K562 (cell line): ENCODE results near the gene COP1. TPM values are rescaled to one million over a fixed set of nuclear protein-coding genes. Genes with fewer than 3 reads are reported as not detected.

Experiments used
- EP300 ChIP-seq: IDR thresholded peaks from 2 replicates; pipeline ENCODE4 v1.6.1; 2012; ENCODE audit warnings: low read length, improper control_type of control experiment
- GABPB2 ChIP-seq: fragments of 250-450 bp; sonication (Bioruptor Pico); conservative IDR thresholded peaks from 2 replicates; pipeline ENCODE4 v1.5.1; 2021; ENCODE audit warnings: mild to moderate bottlenecking
- JUN ChIP-seq, 2 experiments: sonication (generic) in 1 of 2; formaldehyde crosslinking in 1 of 2; IDR thresholded peaks; 2 replicates each; pipeline versions ENCODE4 v1.6.1 to v1.8.0; 2012 to 2022; ENCODE audit warnings: borderline replicate concordance in 2 of 2, mild to moderate bottlenecking in 2 of 2, improper control_type of control experiment in 1 of 2, low read depth in 1 of 2, low read length in 1 of 2, missing genetic modification reagents in 1 of 2
- MEIS2 ChIP-seq: fragments of 450-650 bp; IDR thresholded peaks from 2 replicates; pipeline ENCODE4 v1.6.1; 2014; ENCODE audit warnings: mild to moderate bottlenecking; ENCODE audit not compliant: partially characterized antibody
- PTTG1 ChIP-seq: fragments of 450-650 bp; IDR thresholded peaks from 2 replicates; pipeline ENCODE4 v1.6.1; 2016; ENCODE audit warnings: low read depth, mild to moderate bottlenecking, missing genetic modification characterization, missing compliant biosample characterization
- RNF2 ChIP-seq: sonication (generic); IDR thresholded peaks from 2 replicates; pipeline ENCODE4 v1.6.1; 2016
- SIRT6 ChIP-seq: IDR thresholded peaks from one replicate; pipeline ENCODE4 v1.6.1; 2012; ENCODE audit warnings: low read depth, mild to moderate bottlenecking, control low read depth, inconsistent platforms, low read length, moderate library complexity
- TEAD1 ChIP-seq, 2 experiments: fragments of 450-650 bp in 1 of 2; sonication (generic) in 1 of 2; formaldehyde crosslinking; IDR thresholded peaks; 2 replicates each; pipeline versions ENCODE4 v1.4.0 to v1.8.0; 2020 to 2022; ENCODE audit warnings: mild to moderate bottlenecking in 2 of 2, missing genetic modification reagents in 1 of 2
- ZNF407 ChIP-seq: fragments of 450-650 bp; IDR thresholded peaks from 2 replicates; pipeline ENCODE4 v1.6.1; 2016; ENCODE audit warnings: low read depth
- polyA plus RNA-seq, 8 experiments: library from polyadenylated mRNA; depleted of rRNA in 4 of 8; stranded (reverse) in 5 of 8; unstranded in 3 of 8; fragments of >200 nt; fragmentation: Nextera tagmentation in 2 of 8; fragmentation: Illumina TruSeq in 1 of 8; extraction: Ambion mirVana in 2 of 8; extraction: Trizol in 1 of 8; gene quantifications; 2 replicates each; pipeline versions ENCODE4 v1.2.1 to v1.2.3, GENCODE V29; 2011 to 2014; ENCODE audit warnings: inconsistent platforms in 1 of 8, missing spikeins in 1 of 8
- total RNA-seq, 7 experiments: library from RNA; depleted of rRNA in 6 of 7; stranded (reverse); fragments of >200 nt in 6 of 7; fragmentation: Illumina TruSeq in 2 of 7; extraction: Trizol in 2 of 7; gene quantifications; 2 replicates each; pipeline versions ENCODE4 v1.2.1 to v1.2.3, GENCODE V29; 2011 to 2021; ENCODE audit warnings: low replicate concordance in 1 of 7
- TF ChIP-seq, protein P1 (sequence below): fragments of 450-650 bp; formaldehyde crosslinking; conservative IDR thresholded peaks from 2 replicates; pipeline ENCODE4 v1.4.0; 2022; ENCODE audit warnings: mild to moderate bottlenecking, missing genetic modification characterization
- TF ChIP-seq, protein P2 (sequence below): sonication (generic); formaldehyde crosslinking; IDR thresholded peaks from 2 replicates; pipeline ENCODE4 v1.9.0; 2022; ENCODE audit warnings: mild to moderate bottlenecking, missing genetic modification reagents
- TF ChIP-seq, protein P3 (sequence below): fragments of 450-650 bp; formaldehyde crosslinking; IDR thresholded peaks from 2 replicates; pipeline ENCODE4 v1.4.0; 2022; ENCODE audit warnings: missing genetic modification characterization
- TF ChIP-seq, protein P4 (sequence below): fragments of 250-450 bp; sonication (Bioruptor Pico); IDR thresholded peaks from 2 replicates; pipeline ENCODE4 v1.6.1; 2021; ENCODE audit warnings: mild to moderate bottlenecking

The COP1 gene
- total and polyA plus RNA-seq, 9 of the 15 experiments (the other 6 are each of a cell fraction or from before 2014, with no cell fraction given), result 25.8 to 77.7 (median 58.6) TPM

DNA sequence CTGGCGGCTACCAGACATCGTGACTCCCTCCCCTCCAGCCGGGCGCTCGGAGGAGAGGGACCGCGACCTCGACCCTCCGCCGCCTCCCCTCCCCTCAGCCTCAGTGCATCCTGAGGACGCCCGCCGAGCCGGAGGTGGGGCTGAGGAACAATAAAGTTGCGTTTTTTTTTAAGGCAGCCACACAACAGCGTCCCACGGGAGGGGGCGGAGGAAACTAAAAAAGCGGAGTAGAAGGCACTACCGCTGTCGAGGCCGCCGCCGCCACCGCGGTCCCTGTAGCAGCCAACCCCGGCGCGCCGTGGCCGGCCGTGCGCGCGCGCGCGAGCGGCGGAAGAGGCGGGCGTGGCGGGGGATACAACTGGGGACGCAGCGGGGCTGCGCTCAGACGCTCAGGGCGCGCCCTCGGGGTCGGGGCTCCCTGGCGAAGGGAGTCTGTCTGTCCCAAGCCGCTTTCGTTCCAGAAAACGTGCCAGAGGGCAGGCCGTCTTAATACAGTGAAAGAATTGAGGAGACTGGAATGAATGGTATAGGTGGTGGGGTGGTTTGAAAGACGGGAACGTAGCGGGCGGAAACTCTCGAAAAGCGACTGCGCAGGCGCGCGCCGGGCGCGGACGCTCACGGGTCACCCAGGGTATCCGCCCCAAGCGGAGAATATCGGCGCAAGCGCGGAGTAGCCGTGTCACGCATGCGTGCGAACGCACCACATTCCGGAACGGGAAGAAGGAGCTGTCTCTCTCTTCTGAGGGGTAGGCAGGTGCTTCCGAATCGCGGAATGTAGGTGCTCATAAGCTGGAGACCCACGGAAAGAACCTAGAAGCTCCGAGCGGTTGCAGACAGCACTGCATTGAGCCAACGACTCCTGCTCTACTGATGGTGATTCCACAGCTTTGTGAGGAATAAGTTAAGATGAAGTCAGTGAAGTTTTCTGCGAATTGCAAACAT lies at the start of gene COP1 (continued):
- TF ChIP-seq, protein P1, sequence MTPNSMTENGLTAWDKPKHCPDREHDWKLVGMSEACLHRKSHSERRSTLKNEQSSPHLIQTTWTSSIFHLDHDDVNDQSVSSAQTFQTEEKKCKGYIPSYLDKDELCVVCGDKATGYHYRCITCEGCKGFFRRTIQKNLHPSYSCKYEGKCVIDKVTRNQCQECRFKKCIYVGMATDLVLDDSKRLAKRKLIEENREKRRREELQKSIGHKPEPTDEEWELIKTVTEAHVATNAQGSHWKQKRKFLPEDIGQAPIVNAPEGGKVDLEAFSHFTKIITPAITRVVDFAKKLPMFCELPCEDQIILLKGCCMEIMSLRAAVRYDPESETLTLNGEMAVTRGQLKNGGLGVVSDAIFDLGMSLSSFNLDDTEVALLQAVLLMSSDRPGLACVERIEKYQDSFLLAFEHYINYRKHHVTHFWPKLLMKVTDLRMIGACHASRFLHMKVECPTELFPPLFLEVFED, result peak; percentile 17; the same call in 1 of the 2 replicates
- peak; percentile 58 to 97; a peak in 3 of 4 replicates for TF ChIP-seq TEAD1 (CRISPR knock-in tag; IDR thresholded peaks at IDR 0.05)
- TF ChIP-seq RNF2, result no peak
- peak; percentile 48; the same call in 1 of the 2 replicates for TF ChIP-seq JUN (IDR thresholded peaks at IDR 0.05; ENCODE audit: borderline replicate concordance, low read depth, low read length)
- TF ChIP-seq JUN (CRISPR knock-in tag; IDR thresholded peaks at IDR 0.05; ENCODE audit: borderline replicate concordance), result no peak
- TF ChIP-seq MEIS2, result peak; percentile 97
- TF ChIP-seq EP300, result peak; percentile 29; the same call in 1 of the 2 replicates
- TF ChIP-seq PTTG1 (tag), result no peak
- TF ChIP-seq, protein P2, sequence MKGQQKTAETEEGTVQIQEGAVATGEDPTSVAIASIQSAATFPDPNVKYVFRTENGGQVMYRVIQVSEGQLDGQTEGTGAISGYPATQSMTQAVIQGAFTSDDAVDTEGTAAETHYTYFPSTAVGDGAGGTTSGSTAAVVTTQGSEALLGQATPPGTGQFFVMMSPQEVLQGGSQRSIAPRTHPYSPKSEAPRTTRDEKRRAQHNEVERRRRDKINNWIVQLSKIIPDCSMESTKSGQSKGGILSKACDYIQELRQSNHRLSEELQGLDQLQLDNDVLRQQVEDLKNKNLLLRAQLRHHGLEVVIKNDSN (CRISPR knock-in tag), result no peak
- TF ChIP-seq, protein P3, sequence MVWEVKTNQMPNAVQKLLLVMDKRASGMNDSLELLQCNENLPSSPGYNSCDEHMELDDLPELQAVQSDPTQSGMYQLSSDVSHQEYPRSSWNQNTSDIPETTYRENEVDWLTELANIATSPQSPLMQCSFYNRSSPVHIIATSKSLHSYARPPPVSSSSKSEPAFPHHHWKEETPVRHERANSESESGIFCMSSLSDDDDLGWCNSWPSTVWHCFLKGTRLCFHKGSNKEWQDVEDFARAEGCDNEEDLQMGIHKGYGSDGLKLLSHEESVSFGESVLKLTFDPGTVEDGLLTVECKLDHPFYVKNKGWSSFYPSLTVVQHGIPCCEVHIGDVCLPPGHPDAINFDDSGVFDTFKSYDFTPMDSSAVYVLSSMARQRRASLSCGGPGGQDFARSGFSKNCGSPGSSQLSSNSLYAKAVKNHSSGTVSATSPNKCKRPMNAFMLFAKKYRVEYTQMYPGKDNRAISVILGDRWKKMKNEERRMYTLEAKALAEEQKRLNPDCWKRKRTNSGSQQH, result peak; percentile 97
- no peak for TF ChIP-seq SIRT6
- no peak for TF ChIP-seq ZNF407
- TF ChIP-seq GABPB2 (CRISPR knock-in tag), result no peak
- TF ChIP-seq, protein P4, sequence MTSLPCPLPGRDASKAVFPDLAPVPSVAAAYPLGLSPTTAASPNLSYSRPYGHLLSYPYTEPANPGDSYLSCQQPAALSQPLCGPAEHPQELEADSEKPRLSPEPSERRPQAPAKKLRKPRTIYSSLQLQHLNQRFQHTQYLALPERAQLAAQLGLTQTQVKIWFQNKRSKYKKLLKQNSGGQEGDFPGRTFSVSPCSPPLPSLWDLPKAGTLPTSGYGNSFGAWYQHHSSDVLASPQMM, result no peak
